WTC11 (cell line): ENCODE measurements around the gene TMEM88. TPM values are rescaled to one million over a fixed set of nuclear protein-coding genes. Genes with fewer than 3 reads are reported as not detected.

Experiments used
- ATAC-seq: fragments of 200-7000 bp; cut with Tn5 transposase; 2 replicates; pipeline ENCODE4 v1.10.0; 2021; ENCODE audit warnings: mild to moderate bottlenecking, moderate library complexity
- CTCF ChIA-PET: fragments of 300-600 bp; sonication (Branson Sonifier 250); formaldehyde crosslinking; loops from one replicate; lab custom pipeline; 2021; ENCODE audit warnings: antibody characterized with exemption; lab: Charles Lee
- POLR2A ChIA-PET: fragments of 350-600 bp; sonication (Branson Sonifier 250); formaldehyde crosslinking; loops from one replicate; lab custom pipeline; 2021; ENCODE audit warnings: antibody characterized with exemption; lab: Charles Lee
- DNase-seq: peaks from one replicate; pipeline ENCODE4 v3.0.0; 2021; ENCODE audit warnings: low spot score
- H3K27ac Mint-ChIP-seq: 2 replicates; pipeline ENCODE4 v1.8.0; 2021; ENCODE audit warnings: mixed read lengths
- H3K27me3 Mint-ChIP-seq: 2 replicates; pipeline ENCODE4 v1.8.0; 2021; ENCODE audit warnings: low read depth, mild to moderate bottlenecking, moderate library complexity, mixed read lengths
- H3K36me3 Mint-ChIP-seq: 2 replicates; pipeline ENCODE4 v1.8.0; 2021; ENCODE audit warnings: mixed read lengths
- H3K4me1 Mint-ChIP-seq: 2 replicates; pipeline ENCODE4 v1.8.0; 2022; ENCODE audit warnings: mixed read lengths
- H3K4me3 Mint-ChIP-seq: 2 replicates; pipeline ENCODE4 v1.8.0; 2021; ENCODE audit warnings: mild to moderate bottlenecking, moderate library complexity, mixed read lengths
- H3K9me3 Mint-ChIP-seq: 2 replicates; pipeline ENCODE4 v1.8.0; 2021; ENCODE audit warnings: mixed read lengths
- ETV6 ChIP-seq: sonication (generic); formaldehyde crosslinking; IDR thresholded peaks from 2 replicates; pipeline ENCODE4 v1.8.1; 2022; ENCODE audit warnings: mild to moderate bottlenecking, missing genetic modification reagents
- FOXJ3 ChIP-seq: sonication (generic); formaldehyde crosslinking; IDR thresholded peaks from 2 replicates; pipeline ENCODE4 v1.9.0; 2021; ENCODE audit warnings: missing genetic modification reagents, mild to moderate bottlenecking, borderline replicate concordance
- PRDM15 ChIP-seq: sonication (generic); formaldehyde crosslinking; IDR thresholded peaks from 2 replicates; pipeline ENCODE4 v1.8.0; 2022; ENCODE audit warnings: missing genetic modification reagents
- USF1 ChIP-seq: sonication (generic); formaldehyde crosslinking; IDR thresholded peaks from 2 replicates; pipeline ENCODE4 v1.8.0; 2022; ENCODE audit warnings: mild to moderate bottlenecking, missing genetic modification reagents
- ZNF317 ChIP-seq: sonication (generic); formaldehyde crosslinking; IDR thresholded peaks from 2 replicates; pipeline ENCODE4 v1.8.1; 2023; ENCODE audit warnings: low read depth, mild to moderate bottlenecking, moderate library complexity, missing genetic modification reagents, borderline replicate concordance
- total RNA-seq: library from RNA; stranded (reverse); gene quantifications from 3 replicates; pipeline ENCODE4 v1.2.3, GENCODE V29; 2021

Gene TMEM88
- total RNA-seq, 1 experiment from 2014 or later = 2.9 TPM

- H3K27ac Mint-ChIP-seq = no peak overlapping the region
- H3K4me3 Mint-ChIP-seq = no peak overlapping the region
- ChIA-PET CTCF (interaction anchor here (0.8 to 1.2 kb wide), 4 partner anchors 9 to 157 kb away, joined by 3 to 6 read pairs (median 4); partner anchors contain the start of gene NAA38), POLR2A (no interaction called here)
- no peak for ATAC-seq
- peaks cover 17% of the 10 kb centered on the region; the same call in 1 of the 2 replicates for H3K36me3 Mint-ChIP-seq
- TF ChIP-seq ZNF317 (CRISPR knock-in tag) (no peak), USF1 (CRISPR knock-in tag) (no peak), ETV6 (CRISPR knock-in tag) (no peak), PRDM15 (CRISPR knock-in tag) (no peak), FOXJ3 (no peak)
- no peaks in the 10 kb centered on the region for H3K27me3 Mint-ChIP-seq
- no peaks in the 10 kb centered on the region for H3K9me3 Mint-ChIP-seq
- 0 out of 2 replicates have a peak, but pooled peaks cover 3% of the 10 kb centered on the region for H3K4me1 Mint-ChIP-seq
- no peak for DNase-seq
Measured at GRCh38 chr17:7903154-7904103, 48.6 kb downstream of the TMEM88 start.

Other genes starting within 250 kb of the TMEM88 start
- 32.5 to 35.1 TPM (median 33.3 TPM) in 3 replicates for gene FXR2, start 240.2 kb upstream of the TMEM88 start, total RNA-seq
- gene SAT2, start 227.2 kb upstream of the TMEM88 start, total RNA-seq = 68.3 to 75.8 TPM (median 73.1 TPM) in 3 replicates
- 0.83 to 1.2 TPM (median 1.1 TPM) in 3 replicates for gene SHBG, start 224.9 kb upstream of the TMEM88 start, total RNA-seq
- gene ATP1B2, start 204.1 kb upstream of the TMEM88 start, total RNA-seq = 29.1 to 37.5 TPM (median 35.9 TPM) in 3 replicates
- gene TP53, start 167.6 kb upstream of the TMEM88 start, total RNA-seq = 173 to 179 TPM (median 176 TPM) in 3 replicates
- gene WRAP53, start 166.6 kb upstream of the TMEM88 start, total RNA-seq = 35.5 to 37.3 TPM (median 37.2 TPM) in 3 replicates
- gene EFNB3, start 149.9 kb upstream of the TMEM88 start, total RNA-seq = 14.3 to 14.7 TPM (median 14.5 TPM) in 3 replicates
- 0.17 to 0.34 TPM (median 0.27 TPM) in 3 replicates for gene DNAH2, start 137.3 kb upstream of the TMEM88 start, total RNA-seq
- gene KDM6B, start 20.8 kb upstream of the TMEM88 start, total RNA-seq = 13.2 to 16.1 TPM (median 15.8 TPM) in 3 replicates
- 41.8 to 46.3 TPM (median 43.4 TPM) in 3 replicates for gene NAA38, start 2.5 kb downstream of the TMEM88 start, total RNA-seq
- gene CYB5D1, start 2.9 kb downstream of the TMEM88 start, total RNA-seq = 14.0 to 15.2 TPM (median 14.3 TPM) in 3 replicates
- gene CHD3, start 33.7 kb downstream of the TMEM88 start, total RNA-seq = 38.9 to 42.0 TPM (median 39.5 TPM) in 3 replicates
- 0.83 to 1.8 TPM (median 0.94 TPM) in 3 replicates for gene RNF227, start 61.2 kb downstream of the TMEM88 start, total RNA-seq
- 3.2 to 6.7 TPM (median 6.5 TPM) in 3 replicates for gene KCNAB3, start 74.8 kb downstream of the TMEM88 start, total RNA-seq
- 99.7 to 135 TPM (median 125 TPM) in 3 replicates for gene TRAPPC1, start 76.9 kb downstream of the TMEM88 start, total RNA-seq
- 37.0 to 39.7 TPM (median 38.5 TPM) in 3 replicates for gene CNTROB, start 77.1 kb downstream of the TMEM88 start, total RNA-seq
- 0.87 to 1.9 TPM (median 1.1 TPM) in 3 replicates for gene GUCY2D, start 147.5 kb downstream of the TMEM88 start, total RNA-seq
- gene ALOX15B, start 184.0 kb downstream of the TMEM88 start, total RNA-seq = 0.22 to 0.87 TPM (median 0.73 TPM) in 3 replicates
- gene ALOX12B, start 232.7 kb downstream of the TMEM88 start, total RNA-seq = 0.72 to 1.8 TPM (median 0.82 TPM) in 3 replicates